NCI-H2227 treated with DMSO at 0.1 percent for 48 hours (cell line): ENCODE measurements around the gene CRY2.
"Not testable (repeated sequence)": the region's sequence is repeated elsewhere in the genome, so short reads cannot be mapped to it uniquely, and the experiment has no call there.

Source experiments
- DNase-seq: peaks from one replicate; lab custom pipeline; 2025; lab: John Stamatoyannopoulos, UW

Gene CRY2

DNA sequence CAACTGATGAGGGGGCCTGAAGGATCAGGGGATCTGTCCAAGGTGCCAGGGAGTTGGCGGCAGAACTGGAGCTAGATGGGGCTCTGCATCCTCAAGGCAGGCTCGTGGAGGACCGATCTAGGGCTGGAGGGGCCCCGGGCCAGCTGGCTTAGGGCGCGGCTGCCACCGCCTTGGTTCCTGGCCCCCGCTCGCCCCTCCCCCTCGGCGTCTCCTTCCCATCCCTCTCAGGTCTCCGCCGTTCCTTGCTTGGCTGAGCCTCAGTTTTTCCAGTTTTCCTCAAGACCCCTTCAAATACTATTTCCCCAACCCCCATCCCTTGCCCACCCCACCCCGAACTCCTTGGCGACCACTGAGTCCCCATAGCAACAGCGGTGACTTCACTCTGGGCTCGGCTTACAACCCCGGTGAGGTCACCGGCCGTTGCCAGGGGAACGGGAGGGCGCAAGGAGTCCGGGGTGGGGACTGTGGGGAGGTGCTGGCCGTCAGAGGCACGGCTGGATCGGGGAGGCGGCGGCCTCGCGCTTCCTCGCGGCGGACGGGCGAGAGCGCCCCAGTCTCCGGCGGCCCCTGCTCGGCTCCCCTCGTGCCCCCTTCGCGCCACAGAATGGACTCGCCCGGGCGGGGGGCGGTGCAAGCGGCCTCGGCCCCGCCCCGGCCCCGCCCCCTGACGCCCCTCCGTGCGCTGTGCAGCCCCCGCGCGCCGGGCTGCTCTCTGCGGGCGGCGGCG is 52.3 kb downstream of the CRY2 start:
- DNase-seq = peak; percentile 81

GRCh38 chr11:45900175-45900800 is 53.0 kb downstream of the CRY2 start:
- DNase-seq = not testable (repeated sequence)

- no peak for DNase-seq
These were observed 53.8 kb downstream of the CRY2 start for GRCh38 chr11:45900916-45901617.

GRCh38 chr11:45901626-45902025 is 54.4 kb downstream of the CRY2 start:
- DNase-seq = no peak

- DNase-seq = no peak
These were observed 55.4 kb downstream of the CRY2 start for GRCh38 chr11:45902452-45903380.

- DNase-seq = no peak
These were observed 57.1 kb downstream of the CRY2 start for GRCh38 chr11:45904309-45904915.

- DNase-seq = no peak
These were observed 57.8 kb downstream of the CRY2 start for GRCh38 chr11:45905095-45905494.

DNA sequence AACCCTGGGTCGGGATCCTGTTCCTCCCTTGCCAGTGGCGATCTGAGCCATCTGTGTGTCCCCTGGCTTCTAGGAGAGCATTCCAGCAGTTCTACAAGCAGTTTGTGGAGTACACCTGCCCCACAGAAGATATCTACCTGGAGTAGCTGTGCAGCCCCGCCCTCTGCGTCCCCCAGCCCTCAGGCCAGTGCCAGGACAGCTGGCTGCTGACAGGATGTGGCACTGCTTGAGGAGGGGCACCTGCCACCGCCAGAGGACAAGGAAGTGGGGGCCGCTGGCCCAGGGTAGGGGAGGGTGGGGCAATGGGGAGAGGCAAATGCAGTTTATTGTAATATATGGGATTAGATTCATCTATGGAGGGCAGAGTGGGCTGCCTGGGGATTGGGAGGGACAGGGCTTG is 58.3 kb downstream of the CRY2 start:
- DNase-seq = not testable (repeated sequence)

- no peak for DNase-seq
These were observed 58.9 kb downstream of the CRY2 start for GRCh38 chr11:45906096-45906682.

DNA sequence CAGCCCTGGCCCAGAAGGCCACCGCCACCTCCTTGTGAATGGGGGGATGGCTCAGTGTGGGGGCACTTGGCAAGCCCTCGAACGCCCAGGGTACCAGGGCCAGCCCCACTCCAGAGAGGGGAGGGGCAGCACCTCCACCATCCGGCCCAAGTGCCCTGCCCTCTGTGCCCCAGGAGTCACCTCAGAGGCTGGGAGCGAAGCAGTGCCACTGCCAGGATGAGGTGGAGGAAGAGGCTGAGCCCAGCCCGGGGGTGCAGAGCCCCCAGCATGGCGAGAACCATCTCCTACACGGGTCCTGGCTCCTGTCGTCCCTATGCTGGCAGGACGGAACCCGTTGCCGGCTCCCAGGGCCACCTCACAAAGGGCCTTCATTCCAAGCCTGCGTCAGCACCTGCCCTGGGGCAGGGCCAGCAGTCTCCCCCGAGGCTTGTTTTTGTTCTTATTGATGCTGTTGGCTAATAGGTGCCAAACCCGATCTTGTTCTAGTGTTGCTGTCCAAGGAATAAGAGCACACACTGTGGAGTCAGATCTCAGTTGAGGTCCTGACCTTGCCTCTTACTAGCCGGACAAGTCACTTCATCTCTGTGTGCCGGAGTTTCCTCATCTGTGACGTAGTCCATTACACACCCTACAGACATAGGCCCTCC is 59.8 kb downstream of the CRY2 start, which contains the start of gene FREY1:
FREY1 (minus strand) TSS at position 307 of the 647 bp plus-strand sequence; CDS start at position 281, 26 bp downstream.
- no peak for DNase-seq

DNA sequence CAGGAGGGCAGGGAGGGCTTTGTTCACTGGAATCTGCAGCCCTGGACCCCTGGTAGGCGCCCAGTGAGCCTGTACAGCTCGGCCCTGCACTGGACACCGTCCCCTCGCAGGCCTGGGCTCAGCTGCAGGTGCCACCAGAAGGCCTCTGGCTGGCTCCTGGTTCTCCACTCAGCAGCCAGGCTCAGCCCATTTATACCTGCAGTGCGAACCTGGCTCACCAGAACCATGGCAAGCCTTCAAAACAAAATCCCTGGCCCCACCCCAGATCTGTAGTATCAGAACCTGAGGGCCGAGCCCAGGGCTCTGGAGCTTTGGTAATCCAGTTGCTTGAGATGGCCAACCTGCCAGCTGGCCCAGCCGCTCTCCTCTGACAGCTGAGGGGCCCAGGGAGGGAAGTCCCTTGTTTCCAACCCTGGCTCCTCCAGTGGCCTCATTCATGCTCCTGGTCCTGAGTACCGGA is 60.7 kb downstream of the CRY2 start:
- DNase-seq = no peak

GRCh38 chr11:45909594-45910475 is 62.6 kb downstream of the CRY2 start:
- DNase-seq = no peak

DNA sequence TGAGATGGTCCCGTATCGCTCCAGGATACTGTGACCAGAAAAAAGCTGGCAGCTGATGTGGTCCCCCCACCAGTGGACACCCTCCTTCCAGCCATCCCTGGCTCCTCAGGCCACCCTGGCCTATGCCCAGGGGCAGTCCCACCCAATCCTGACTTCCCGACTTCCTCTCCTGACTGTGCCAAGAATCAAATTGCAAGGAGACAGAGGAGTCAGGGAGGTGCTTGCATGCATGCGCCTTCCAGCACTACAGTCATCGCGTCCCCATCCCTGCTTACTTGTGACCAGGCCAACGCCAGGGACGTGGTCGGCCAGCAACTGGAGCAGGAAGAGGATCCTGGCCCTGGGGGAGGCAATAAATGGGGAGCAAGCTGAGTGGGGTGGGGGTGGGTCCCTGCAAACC is 63.3 kb downstream of the CRY2 start:
- DNase-seq = no peak

DNA sequence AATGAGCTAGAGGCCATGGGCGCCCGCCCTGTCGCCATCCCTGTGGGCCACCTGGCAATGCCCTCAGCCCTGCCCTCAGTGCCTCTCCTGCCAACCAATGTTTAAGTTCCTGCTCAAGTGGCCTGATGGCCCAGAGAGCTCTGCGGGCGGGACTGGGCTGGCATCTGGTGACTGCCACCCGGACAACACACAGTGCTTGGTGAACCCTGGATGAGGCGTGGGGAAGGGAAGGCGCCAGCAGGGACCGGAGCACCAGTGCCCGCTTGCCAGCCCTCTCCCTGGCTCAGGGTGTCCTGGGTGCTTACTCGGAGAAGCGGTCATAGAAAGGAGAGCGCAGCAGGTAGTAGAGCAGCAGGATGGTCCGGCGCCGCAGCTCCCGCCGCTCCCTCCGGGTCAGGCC is 66.2 kb downstream of the CRY2 start:
- no peak for DNase-seq

DNA sequence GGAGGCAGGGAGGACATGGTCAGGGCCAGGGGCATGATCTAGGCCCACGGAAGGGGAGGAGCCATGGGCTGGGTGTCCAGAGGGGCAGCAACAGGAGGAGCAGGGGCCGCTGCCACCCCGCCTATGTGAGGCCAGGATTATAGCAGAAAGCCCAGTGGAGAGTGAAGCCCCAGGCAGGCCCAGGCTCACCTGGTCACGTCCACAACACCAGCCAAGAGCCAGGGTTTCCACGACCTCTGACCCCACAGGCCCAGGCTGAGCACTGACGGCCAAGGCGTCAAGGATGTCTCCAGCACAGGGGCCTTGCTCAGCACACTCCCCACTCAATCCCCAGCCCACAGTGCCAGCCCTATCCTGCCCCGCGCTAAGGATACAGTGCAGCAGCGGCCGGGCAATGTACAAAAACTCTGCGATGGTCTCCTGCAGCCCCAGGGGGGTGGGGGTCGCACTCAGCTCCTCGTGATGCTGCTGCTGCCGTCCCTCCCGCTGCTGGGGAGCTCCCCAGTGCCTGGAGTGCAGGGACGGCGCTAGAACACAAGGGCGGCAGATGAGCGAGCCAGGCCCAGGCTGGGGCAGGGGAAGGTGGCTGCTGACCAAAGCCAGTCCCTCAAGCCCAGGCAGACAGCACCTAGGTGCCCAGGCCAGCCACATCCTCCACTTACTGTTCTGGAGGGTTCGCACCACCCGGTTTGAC is 66.8 kb downstream of the CRY2 start:
- no peak for DNase-seq

DNA sequence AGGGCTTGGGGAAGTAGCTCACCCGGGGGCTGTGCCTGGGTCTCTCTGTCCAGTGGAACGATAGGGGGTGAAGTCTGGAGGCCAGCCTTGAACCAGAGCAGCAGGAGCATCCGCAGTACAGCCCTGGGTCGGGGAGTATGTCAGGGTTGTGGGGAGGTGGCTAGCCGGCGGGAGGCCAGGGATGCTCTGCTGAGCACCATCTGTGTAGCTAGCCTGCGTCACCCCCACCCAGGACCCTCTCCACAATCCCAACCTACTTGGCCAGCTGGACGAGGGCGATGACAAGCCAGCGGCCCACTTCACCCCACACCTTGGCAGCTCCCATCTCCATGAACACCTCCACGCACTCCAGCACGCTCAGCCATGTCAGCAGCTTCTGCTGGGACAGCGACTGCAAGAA is 68.2 kb downstream of the CRY2 start:
- DNase-seq = no peak

- DNase-seq = no peak
These were observed 70.0 kb downstream of the CRY2 start for GRCh38 chr11:45917286-45917622.

GRCh38 chr11:45917623-45918330 is 70.5 kb downstream of the CRY2 start, which contains the start of gene PEX16:
TSS of gene PEX16 (minus strand) at chr11:45917877. CDS start at chr11:45917811, 66 bp downstream.
- DNase-seq = peak; percentile 96
